ENCODE results near the gene ADGRG1. TPM values are rescaled to one million over a fixed set of nuclear protein-coding genes. Genes with fewer than 3 reads are reported as not detected.

The ADGRG1 gene
- total and polyA plus RNA-seq, 2 donors (not counting 1 experiment from before 2014, with no cell fraction given) = 1.6 to 1.8 TPM

GRCh38 chr16:57639172-57639887 is 10.9 kb downstream of the ADGRG1 start:
- H3K9me3 ChIP-seq (ENCODE audit: control insufficient read depth, insufficient read depth, low read depth, low read length) = no peaks in the 10 kb centered on the region
- H3K27ac ChIP-seq (ENCODE audit: insufficient read depth, low read length) = no peak overlapping the region
- peak; percentile 24 to 43 for DNase-seq (ENCODE audit: low read depth in 2 of 2)
- TF ChIP-seq CTCF (conservative IDR thresholded peaks at IDR 0.05 in 1 of 2, IDR thresholded peaks at IDR 0.05 in 1 of 2; ENCODE audit: low read depth in 1 of 2, low read length in 2 of 2) = no peak
- no peak for TF ChIP-seq EZH2 (IDR thresholded peaks at IDR 0.05; ENCODE audit: low read length, missing control alignments)
- no peak overlapping the region for H2AFZ ChIP-seq (ENCODE audit: low read length)
- no peak overlapping the region for H3K4me2 ChIP-seq (ENCODE audit: extremely low read depth, insufficient read depth, low read length)
- no peaks in the 10 kb centered on the region for H3K79me2 ChIP-seq (ENCODE audit: control insufficient read depth, insufficient read depth, low read length)
- peaks cover 11% of the 10 kb centered on the region for H3K4me1 ChIP-seq (ENCODE audit: control insufficient read depth, extremely low read depth, insufficient read depth, low read length)
- no peak overlapping the region for H3K4me3 ChIP-seq (replicated peaks in 1 of 4; ENCODE audit: control extremely low read depth in 1 of 4, insufficient read depth in 1 of 4, low read depth in 3 of 4, low read length in 4 of 4)
- no peaks in the 10 kb centered on the region for H3K27me3 ChIP-seq (ENCODE audit: control insufficient read depth, insufficient read depth, low read length)
- no peak overlapping the region for H3K9ac ChIP-seq (ENCODE audit: insufficient read depth, low read length)
- H4K20me1 ChIP-seq (ENCODE audit: control insufficient read depth, extremely low read depth, insufficient read depth, low read length) = no peaks in the 10 kb centered on the region
- no peaks in the 10 kb centered on the region for H3K36me3 ChIP-seq (ENCODE audit: control insufficient read depth, insufficient read depth, low read length)

GRCh38 chr16:57640185-57640584 is 11.8 kb downstream of the ADGRG1 start:
- no peaks in the 10 kb centered on the region for H3K9me3 ChIP-seq (ENCODE audit: control insufficient read depth, insufficient read depth, low read depth, low read length)
- no peaks in the 10 kb centered on the region for H4K20me1 ChIP-seq (ENCODE audit: control insufficient read depth, extremely low read depth, insufficient read depth, low read length)
- no peak overlapping the region for H3K27ac ChIP-seq (ENCODE audit: insufficient read depth, low read length)
- no peak for TF ChIP-seq CTCF (conservative IDR thresholded peaks at IDR 0.05 in 1 of 2, IDR thresholded peaks at IDR 0.05 in 1 of 2; ENCODE audit: low read depth in 1 of 2, low read length in 2 of 2)
- no peak for TF ChIP-seq EZH2 (IDR thresholded peaks at IDR 0.05; ENCODE audit: low read length, missing control alignments)
- DNase-seq (ENCODE audit: low read depth in 2 of 2) = no peak
- no peak overlapping the region for H3K9ac ChIP-seq (ENCODE audit: insufficient read depth, low read length)
- H3K4me3 ChIP-seq (replicated peaks in 1 of 4; ENCODE audit: control extremely low read depth in 1 of 4, insufficient read depth in 1 of 4, low read depth in 3 of 4, low read length in 4 of 4) = no peak overlapping the region
- no peaks in the 10 kb centered on the region for H3K27me3 ChIP-seq (ENCODE audit: control insufficient read depth, insufficient read depth, low read length)
- no peak overlapping the region for H3K4me2 ChIP-seq (ENCODE audit: extremely low read depth, insufficient read depth, low read length)
- H2AFZ ChIP-seq (ENCODE audit: low read length) = no peak overlapping the region
- peaks cover 11% of the 10 kb centered on the region for H3K4me1 ChIP-seq (ENCODE audit: control insufficient read depth, extremely low read depth, insufficient read depth, low read length)
- H3K79me2 ChIP-seq (ENCODE audit: control insufficient read depth, insufficient read depth, low read length) = no peaks in the 10 kb centered on the region
- no peaks in the 10 kb centered on the region for H3K36me3 ChIP-seq (ENCODE audit: control insufficient read depth, insufficient read depth, low read length)

- no peak for DNase-seq (ENCODE audit: low read depth in 2 of 2)
- H3K9me3 ChIP-seq (ENCODE audit: control insufficient read depth, insufficient read depth, low read depth, low read length) = no peaks in the 10 kb centered on the region
- no peak for TF ChIP-seq CTCF (conservative IDR thresholded peaks at IDR 0.05 in 1 of 2, IDR thresholded peaks at IDR 0.05 in 1 of 2; ENCODE audit: low read depth in 1 of 2, low read length in 2 of 2)
- no peak for TF ChIP-seq EZH2 (IDR thresholded peaks at IDR 0.05; ENCODE audit: low read length, missing control alignments)
- H3K27ac ChIP-seq (ENCODE audit: insufficient read depth, low read length) = no peak overlapping the region
- H3K36me3 ChIP-seq (ENCODE audit: control insufficient read depth, insufficient read depth, low read length) = no peaks in the 10 kb centered on the region
- peaks cover 11% of the 10 kb centered on the region for H3K4me1 ChIP-seq (ENCODE audit: control insufficient read depth, extremely low read depth, insufficient read depth, low read length)
- H2AFZ ChIP-seq (ENCODE audit: low read length) = no peak overlapping the region
- H3K9ac ChIP-seq (ENCODE audit: insufficient read depth, low read length) = no peak overlapping the region
- no peaks in the 10 kb centered on the region for H4K20me1 ChIP-seq (ENCODE audit: control insufficient read depth, extremely low read depth, insufficient read depth, low read length)
- H3K4me3 ChIP-seq (replicated peaks in 1 of 4; ENCODE audit: control extremely low read depth in 1 of 4, insufficient read depth in 1 of 4, low read depth in 3 of 4, low read length in 4 of 4) = no peak overlapping the region
- H3K79me2 ChIP-seq (ENCODE audit: control insufficient read depth, insufficient read depth, low read length) = no peaks in the 10 kb centered on the region
- no peak overlapping the region for H3K4me2 ChIP-seq (ENCODE audit: extremely low read depth, insufficient read depth, low read length)
- H3K27me3 ChIP-seq (ENCODE audit: control insufficient read depth, insufficient read depth, low read length) = no peaks in the 10 kb centered on the region
Measured at GRCh38 chr16:57640612-57641011, 12.2 kb downstream of the ADGRG1 start.
